HG03045 (cell line): ENCODE results near the gene SLC41A1.
A peak's percentile ranks its signal among the peaks of the same experiment; 100 is the strongest.

Experiments used
- ATAC-seq: cut with Tn5 transposase; IDR thresholded peaks from one replicate; pipeline ENCODE4 v1.9.1; 2021; ENCODE audit warnings: mild to moderate bottlenecking, moderate library complexity; ENCODE audit not compliant: unreplicated experiment

Gene SLC41A1

DNA sequence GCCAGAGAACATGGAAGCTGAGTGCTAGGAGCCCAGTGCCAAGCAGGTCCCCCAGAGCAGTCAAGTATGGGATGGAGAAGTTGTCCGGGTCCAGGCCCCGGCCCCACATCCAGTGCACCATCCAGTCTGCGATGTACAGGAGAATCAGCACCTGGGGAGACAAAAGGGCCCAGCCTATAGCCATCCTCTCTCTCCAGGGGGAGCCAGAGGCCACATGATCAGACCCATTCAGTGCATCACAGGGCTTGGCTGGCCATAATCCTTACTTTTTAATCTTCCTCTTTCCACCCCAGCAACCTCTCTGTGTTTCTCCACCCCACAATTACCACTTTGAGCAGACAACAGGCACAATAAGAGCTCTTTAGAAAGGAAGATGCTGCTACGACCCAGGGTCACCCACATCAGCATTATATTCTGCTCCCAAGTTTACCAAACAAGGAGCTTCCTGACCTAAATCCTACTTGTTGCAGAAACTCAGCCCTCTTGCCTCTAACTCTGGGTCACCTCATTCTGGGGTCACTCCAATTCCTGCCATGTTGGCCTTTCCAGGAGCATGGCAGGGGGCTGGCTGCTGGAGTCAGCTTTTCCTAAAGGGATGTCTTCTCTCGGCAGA lies 21.3 kb downstream of the SLC41A1 start:
- ATAC-seq: peak; percentile 43

GRCh38 chr1:205787287-205787916 lies 25.6 kb downstream of the SLC41A1 start:
- no peak for ATAC-seq

GRCh38 chr1:205786601-205787000 lies 26.4 kb downstream of the SLC41A1 start:
- no peak for ATAC-seq

DNA sequence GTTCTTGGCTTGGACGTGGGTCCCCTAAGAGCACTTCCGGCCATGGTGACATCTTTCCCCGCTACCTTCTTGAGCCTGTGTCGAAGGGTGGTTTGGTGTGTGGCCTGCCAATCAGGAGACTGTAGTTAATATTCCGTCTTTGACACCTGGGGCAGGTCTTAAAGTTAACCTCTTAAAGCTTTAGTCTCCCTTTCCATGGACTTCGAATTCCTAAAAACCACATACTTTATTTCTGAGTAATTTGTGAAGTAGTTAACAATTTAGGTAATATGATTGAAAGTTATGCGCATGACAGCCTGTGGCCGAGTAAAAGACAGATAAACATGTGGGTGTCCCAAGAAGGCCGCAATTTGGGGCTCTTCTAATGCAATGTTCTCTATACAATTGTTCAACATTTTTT lies 27.6 kb downstream of the SLC41A1 start:
- ATAC-seq: no peak

GRCh38 chr1:205783904-205784303 lies 29.1 kb downstream of the SLC41A1 start:
- ATAC-seq: no peak

DNA sequence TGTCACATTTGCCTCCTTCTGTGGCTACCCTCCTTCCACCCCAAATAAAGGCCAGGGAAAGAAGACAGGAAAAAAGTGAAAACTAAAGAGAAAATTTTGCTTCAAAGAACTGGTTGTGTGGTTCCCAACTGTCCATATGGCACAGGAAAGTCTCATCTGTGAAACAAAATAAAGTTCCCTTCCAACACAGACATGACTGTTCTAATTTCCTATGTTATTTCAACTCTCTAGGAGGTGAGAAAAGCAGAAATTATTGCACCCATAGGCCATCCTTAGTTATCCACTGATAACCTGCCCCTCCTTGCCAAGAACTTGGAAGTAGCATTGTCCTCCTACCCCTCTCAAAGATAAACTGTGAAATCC lies 29.6 kb downstream of the SLC41A1 start:
- ATAC-seq: no peak

DNA sequence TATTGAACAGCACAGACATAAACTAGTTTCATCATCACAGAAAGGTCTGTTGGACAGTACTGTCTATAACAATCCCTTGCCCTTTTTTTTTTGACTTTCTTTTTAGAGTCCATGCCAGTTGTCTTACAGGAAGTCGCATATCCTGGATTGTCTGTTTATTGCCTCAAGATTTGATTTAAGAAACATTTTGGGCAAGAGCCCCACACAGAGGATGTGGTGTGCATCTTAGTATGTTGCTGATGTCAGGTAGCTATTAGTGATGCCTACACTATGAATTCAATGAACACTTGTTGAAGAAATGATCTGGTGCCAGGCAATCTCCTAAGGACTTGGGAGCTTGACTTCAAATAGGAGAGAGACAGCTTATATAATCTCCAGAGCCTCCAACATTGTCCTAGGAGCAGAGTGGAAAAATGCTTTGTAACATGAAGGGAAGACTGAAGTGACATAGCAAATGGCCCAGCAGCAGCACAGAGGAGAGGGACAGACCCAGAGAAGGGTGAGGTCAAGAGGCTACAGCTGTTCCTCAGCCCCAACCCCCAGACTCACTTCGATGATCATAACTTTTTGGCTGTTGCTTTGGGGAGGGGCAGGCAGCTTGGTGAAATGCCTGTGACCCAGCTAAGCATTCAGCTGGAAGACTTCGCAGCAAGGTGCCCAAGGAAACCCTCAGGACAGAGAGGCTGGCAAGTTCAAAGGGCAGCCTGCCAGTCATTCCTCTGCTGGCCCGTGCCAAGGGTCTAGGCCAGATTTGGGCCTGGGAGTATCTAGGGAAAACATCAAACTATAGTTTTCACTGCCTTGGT lies 30.2 kb downstream of the SLC41A1 start:
- no peak for ATAC-seq

- ATAC-seq: no peak
Observed at GRCh38 chr1:205780335-205780734, 32.7 kb downstream of the SLC41A1 start.

DNA sequence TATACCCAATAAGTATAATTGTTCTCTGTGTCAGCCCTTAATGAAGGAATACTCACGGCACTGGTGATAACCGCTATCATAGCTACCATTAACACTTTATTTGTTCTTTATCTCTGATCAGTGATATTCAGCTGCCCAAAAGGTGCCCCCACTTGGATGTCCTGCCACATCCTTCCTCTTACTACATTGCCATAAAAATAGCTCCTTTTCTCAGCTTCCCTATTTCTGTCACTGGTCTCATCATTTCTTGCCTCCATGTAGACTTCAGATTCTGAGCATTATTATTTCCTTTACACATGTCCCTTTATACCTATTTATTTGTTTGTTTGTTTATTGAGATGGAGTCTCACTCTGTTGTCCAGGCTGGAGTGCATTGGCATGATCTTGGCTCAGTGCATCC lies 35.0 kb downstream of the SLC41A1 start:
- no peak for ATAC-seq

- no peak for ATAC-seq
Observed at GRCh38 chr1:205775717-205776056, 37.3 kb downstream of the SLC41A1 start.

DNA sequence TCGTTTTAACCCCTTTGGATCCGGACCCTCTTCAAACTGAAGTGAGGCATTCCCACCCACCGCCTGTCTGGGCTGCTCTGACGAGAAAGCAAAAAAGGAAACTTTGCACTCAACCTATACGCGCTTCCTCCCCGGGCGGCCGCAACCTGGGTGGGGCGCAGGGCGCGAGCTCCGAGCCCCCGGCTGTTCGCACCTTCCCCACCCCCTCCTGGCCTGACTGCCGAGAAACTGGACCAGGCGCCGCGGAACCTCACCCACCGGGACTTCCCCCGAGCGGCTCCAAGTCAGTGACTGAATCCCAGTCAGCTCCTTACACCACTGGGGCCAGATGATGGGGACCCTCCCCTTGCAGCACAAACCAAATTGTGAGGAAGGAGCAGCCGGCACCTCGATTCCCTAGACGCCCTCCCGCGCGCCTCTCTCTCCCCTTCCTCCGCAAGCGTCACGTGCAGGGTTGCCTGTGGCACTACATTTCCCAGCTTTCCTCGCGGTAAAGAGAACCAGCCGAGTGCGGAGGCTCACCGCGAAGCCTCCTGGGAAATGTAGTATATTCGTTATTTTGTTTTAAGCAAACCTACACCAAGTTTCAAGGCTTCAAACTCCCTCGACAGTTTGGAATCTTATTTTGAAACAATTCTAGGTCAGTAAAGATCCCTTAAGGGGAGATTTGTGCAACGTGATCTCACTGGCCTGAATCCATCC lies 37.8 kb downstream of the SLC41A1 start, which contains the start of gene RAB29:
Gene RAB29 (minus strand): TSS at position 468 of the 702 bp plus-strand sequence. CDS start 526 bp downstream, outside the sequence.
- peak; percentile 77 for ATAC-seq

DNA sequence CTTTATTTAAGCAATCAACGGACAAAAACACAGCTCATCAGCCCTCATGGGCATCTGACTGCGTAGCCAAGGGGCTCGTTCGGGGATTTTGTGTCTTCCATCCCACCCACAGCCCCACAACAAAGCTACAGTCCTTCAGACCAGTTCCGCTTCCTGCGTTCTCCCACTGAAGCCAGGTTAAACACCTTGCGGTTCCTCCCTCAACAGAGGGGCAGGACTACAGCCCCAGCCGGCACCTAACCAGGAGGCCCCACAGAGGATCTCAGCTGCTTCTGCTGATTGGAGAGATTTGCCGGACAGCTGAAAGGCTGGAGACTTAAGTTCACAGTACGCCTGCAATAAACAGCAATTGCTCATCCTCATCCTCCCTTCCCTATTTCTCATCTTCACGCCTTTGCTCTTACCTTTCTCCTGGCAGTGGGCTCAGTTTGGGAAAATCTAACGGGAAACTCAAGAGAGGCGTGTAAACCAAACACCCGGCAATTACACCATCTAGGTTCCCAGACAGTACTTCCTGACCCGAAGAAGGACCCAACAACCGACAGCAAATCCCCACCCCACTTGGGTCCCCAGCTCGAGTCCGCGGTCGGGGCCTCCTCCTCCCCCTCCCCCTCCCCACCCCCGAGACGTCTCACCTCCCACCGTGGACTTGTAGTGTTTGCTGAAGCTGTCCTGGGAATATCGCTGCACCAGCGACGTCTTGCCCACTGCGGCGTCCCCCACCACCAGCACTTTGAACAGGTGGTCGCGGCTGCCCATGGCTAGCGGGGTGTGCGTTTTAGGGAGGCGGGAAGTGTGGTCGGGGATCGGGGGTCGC lies 38.6 kb downstream of the SLC41A1 start:
- ATAC-seq: no peak

DNA sequence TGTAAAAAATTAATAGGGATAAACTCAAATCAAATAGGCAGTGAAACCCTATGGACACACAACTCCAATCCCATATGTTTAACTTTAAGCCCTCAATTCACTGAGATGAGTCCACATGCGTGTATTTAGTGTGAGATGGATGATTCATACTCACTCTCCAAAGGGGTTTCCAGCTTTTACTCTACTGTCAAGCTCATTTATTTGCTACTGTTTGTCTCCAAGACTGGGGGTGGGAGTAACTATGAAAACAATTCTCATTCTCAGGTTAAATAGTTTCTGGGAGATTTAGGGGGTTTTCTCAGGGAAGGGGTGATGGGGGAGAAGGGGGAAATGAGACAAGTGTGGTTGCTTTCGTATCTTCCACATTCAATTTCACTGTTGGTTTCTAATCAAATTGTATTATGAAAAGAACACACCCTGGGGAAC lies 40.4 kb downstream of the SLC41A1 start:
- ATAC-seq: no peak

- no peak for ATAC-seq
Observed at GRCh38 chr1:205770618-205771017, 42.4 kb downstream of the SLC41A1 start.

DNA sequence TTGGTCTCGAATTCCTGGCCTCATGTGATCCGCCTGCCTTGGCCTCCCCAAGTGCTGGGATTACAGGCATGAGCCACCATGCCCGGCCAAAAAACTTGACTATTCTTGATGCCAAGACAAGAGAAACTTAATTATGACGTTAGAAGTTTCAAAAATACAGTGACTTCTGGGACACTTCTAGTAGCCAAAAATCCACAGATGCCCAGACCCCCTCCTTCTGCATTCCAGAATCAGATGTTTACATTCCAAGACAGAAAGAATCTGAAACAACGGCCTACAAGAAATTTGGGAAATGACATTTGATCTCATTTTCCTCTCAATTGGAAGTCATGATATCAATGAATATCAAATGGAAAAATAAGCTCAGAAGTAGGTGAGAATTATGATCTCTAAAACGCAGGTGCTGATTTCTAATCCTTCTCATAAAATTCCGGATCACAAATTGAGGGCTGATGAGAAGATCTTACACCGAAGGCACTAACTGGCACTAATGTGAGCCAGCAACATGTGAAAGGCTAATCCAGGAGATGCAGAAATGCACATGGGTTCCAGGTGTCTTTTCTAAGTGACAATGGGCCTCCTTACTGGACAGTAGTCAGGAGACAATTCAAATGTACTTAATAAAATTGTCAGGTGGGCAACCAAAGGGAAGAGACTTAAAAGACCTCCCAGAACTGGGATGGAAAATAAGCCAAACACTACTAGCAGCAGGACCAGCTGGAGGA lies 43.2 kb downstream of the SLC41A1 start:
- ATAC-seq: no peak

DNA sequence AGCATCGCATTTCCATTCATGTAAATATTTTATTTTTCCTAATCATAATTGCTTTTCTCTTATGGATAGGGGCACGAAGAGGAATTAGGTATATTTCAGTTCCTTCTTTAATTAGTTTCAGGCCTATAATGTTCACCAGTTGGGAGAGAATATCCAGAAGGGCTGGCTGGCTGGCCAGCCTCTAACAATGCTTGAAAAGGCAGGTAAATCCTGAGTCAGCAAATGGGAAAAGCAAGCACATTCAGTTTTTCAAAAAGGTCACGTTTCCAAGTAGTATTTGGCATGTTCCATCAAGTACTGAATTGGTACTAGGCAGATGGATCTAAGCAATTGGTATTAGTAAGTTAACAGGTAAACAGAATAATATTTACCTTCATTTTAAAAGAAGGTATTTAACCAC lies 45.8 kb downstream of the SLC41A1 start:
- ATAC-seq: no peak

GRCh38 chr1:205766570-205766969 lies 46.4 kb downstream of the SLC41A1 start:
- ATAC-seq: no peak

- no peak for ATAC-seq
Observed at GRCh38 chr1:205766038-205766437, 47.0 kb downstream of the SLC41A1 start.

DNA sequence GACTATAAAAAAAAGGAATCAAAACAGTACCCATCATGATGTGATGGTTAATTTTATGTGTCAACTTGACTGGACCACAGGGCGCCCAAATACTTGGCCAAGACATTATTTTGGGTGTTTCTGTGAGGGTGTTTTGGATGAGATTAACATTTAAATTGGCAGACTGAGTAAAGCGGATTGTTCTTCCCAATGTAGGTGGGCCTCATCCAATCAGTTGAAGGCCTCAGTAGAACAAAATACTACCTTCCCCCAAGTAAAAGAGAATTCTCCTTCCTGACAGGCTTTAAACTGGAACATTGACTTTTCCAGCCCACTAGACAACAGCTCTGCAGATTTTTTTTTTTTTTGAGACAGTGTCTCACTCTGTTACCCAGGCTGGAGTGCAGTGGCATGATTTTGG lies 48.4 kb downstream of the SLC41A1 start:
- no peak for ATAC-seq

DNA sequence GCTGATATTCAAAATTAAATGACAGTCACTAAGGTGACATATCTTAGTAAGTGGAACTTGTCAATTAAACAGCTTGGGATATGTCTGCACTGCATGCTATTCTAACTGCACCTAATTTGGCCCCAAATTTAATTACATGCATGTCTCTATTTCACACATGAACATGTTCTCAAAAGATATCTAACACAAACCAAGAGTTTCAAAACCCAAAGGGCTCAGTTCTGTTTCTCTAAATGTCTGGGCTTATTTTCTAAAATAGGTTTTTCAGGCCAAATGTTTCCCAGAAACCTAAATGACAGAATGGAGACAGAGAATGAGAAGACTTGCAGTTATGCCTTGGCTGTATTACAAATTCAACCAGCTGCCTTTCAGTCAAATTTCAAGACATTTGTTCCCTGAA lies 49.0 kb downstream of the SLC41A1 start:
- no peak for ATAC-seq
